Panc1 (cell line): ENCODE data around the gene ARHGEF12. TPM values are rescaled to one million over a fixed set of nuclear protein-coding genes. Genes with fewer than 3 reads are reported as not detected.

Experiments
- ATAC-seq: fragments of 200-7000 bp; cut with Tn5 transposase; 2 replicates; pipeline ENCODE4 v1.9.1; 2020; ENCODE audit warnings: mild to moderate bottlenecking, moderate library complexity
- BruUV-seq: library from RNA; stranded (reverse); fragments of 400-500 nt; replicated peaks from 2 replicates; lab custom pipeline; 2021; lab: Mats Ljungman, UMichigan
- CTCF ChIA-PET: fragments of 300-600 bp; sonication (Branson Sonifier 250); formaldehyde crosslinking; loops from one replicate; lab custom pipeline; 2022; ENCODE audit warnings: antibody characterized with exemption; lab: Charles Lee
- POLR2A ChIA-PET: fragments of 300-600 bp; sonication (Branson Sonifier 250); formaldehyde crosslinking; loops from one replicate; lab custom pipeline; 2022; ENCODE audit warnings: antibody characterized with exemption; lab: Charles Lee
- DNase-seq: peaks from one replicate; pipeline ENCODE4 v3.0.0-alpha.2; 2010; ENCODE audit warnings: low read depth, low spot score
- H3K27ac ChIP-seq: 2 replicates; pipeline ENCODE4 v1.5.1; 2011; ENCODE audit warnings: mild to moderate bottlenecking, low read length, inconsistent platforms
- H3K27me3 ChIP-seq: fragments of 200-500 bp; sonication (Bioruptor generic); 2 replicates; pipeline ENCODE4 v1.6.0; 2014; ENCODE audit warnings: low read length, inconsistent platforms; ENCODE audit not compliant: control insufficient read depth, insufficient read depth
- H3K36me3 ChIP-seq: fragments of 200-500 bp; sonication (Bioruptor generic); 2 replicates; pipeline ENCODE4 v1.5.1; 2014; ENCODE audit warnings: inconsistent platforms, mild to moderate bottlenecking, low read length, moderate library complexity; ENCODE audit not compliant: control insufficient read depth, insufficient read depth
- H3K4me1 ChIP-seq: 2 replicates; pipeline ENCODE4 v1.5.1; 2011; ENCODE audit warnings: inconsistent platforms, mild to moderate bottlenecking, low read length, moderate library complexity; ENCODE audit not compliant: control insufficient read depth, insufficient read depth
- H3K4me3 ChIP-seq, 2 experiments: 2 replicates each; pipeline ENCODE4 v1.5.1; 2011 to 2012; ENCODE audit warnings: low read depth in 2 of 2, low read length in 2 of 2, mild to moderate bottlenecking in 2 of 2, inconsistent platforms in 1 of 2, moderate library complexity in 1 of 2
- H3K9me3 ChIP-seq: fragments of 200-500 bp; sonication (Bioruptor generic); 2 replicates; pipeline ENCODE4 v1.5.1; 2014; ENCODE audit warnings: low read depth, mild to moderate bottlenecking, inconsistent platforms, low read length, moderate library complexity; ENCODE audit not compliant: control insufficient read depth, insufficient read depth
- POLR2AphosphoS5 ChIP-seq: IDR thresholded peaks from 2 replicates; pipeline ENCODE4 v1.6.1; 2012; ENCODE audit warnings: mild to moderate bottlenecking, low read depth, low read length, moderate library complexity
- SIN3A ChIP-seq: IDR thresholded peaks from 2 replicates; pipeline ENCODE4 v1.6.1; 2012; ENCODE audit warnings: low read depth, mild to moderate bottlenecking, low read length, moderate library complexity, borderline replicate concordance; ENCODE audit not compliant: insufficient read depth
- TCF7L2 ChIP-seq: IDR thresholded peaks from 2 replicates; pipeline ENCODE4 v1.6.1; 2011; ENCODE audit warnings: mild to moderate bottlenecking, low read depth, low read length, inconsistent platforms
- in situ Hi-C: cut with HindIII; loops from 2 replicates; pipeline ENCODE4 v1.10.0; 2016; ENCODE audit warnings: low sequenced_read_pairs, low pct_unique_long_range_greater_than_20kb
- intact Hi-C: fragments of 100-400 bp; cut with micrococcal nuclease; formaldehyde crosslinking; loops from one replicate; pipeline ENCODE4 v1.10.0; 2022; ENCODE audit not compliant: unreplicated experiment
- total RNA-seq: library from RNA; stranded (reverse); gene quantifications from one replicate; pipeline ENCODE4 v1.2.1, GENCODE V29; 2021; ENCODE audit not compliant: unreplicated experiment
- TF ChIP-seq, protein P1 (sequence below), 2 experiments: IDR thresholded peaks; 2 replicates each; pipeline ENCODE4 v1.6.1; 2011 to 2012; ENCODE audit warnings: low read depth in 2 of 2, control low read depth in 1 of 2, low read length in 1 of 2, mild to moderate bottlenecking in 1 of 2, moderate library complexity in 1 of 2; ENCODE audit not compliant: insufficient read depth in 1 of 2
- TF ChIP-seq, protein P2 (sequence below): fragments of 450-650 bp; IDR thresholded peaks from 2 replicates; pipeline ENCODE4 v1.5.1; 2017; ENCODE audit warnings: mild to moderate bottlenecking

The ARHGEF12 gene
- total RNA-seq, 1 experiment from 2014 or later = 182 TPM

DNA sequence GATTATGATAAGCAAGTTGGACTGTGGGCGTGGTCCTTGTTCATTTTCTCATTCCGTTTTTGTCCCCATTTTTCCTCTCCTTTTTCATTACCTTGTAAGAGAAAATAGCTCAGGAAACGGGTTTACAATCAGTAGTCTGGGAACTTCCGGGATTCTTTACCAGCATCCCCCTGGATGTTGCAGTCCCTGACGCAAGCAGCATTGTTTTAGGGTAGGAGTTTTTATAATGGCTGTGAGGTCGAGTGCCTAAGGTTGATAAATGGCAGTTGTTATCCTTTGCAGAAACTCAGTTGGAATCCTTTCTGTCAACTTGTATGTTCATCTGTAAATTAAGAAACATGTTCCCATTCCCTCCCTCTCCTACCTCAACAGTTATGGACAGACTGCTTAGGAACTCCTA is 68.3 kb downstream of the ARHGEF12 start:
- DNase-seq (no peak), ATAC-seq (no peak)
- intact Hi-C loops (no loop called here), in situ Hi-C loops (no loop called here)
- BruUV-seq = no TSS peak
- Histone ChIP-seq H3K27me3 (no peaks in the 10 kb centered on the region), H3K9me3 (no peaks in the 10 kb centered on the region), H3K4me1 (peaks cover 65% of the 10 kb centered on the region), H3K27ac (peak overlapping the region; percentile 99), H3K4me3 (no peak overlapping the region), H3K36me3 (no peaks in the 10 kb centered on the region)
- POLR2A ChIA-PET = interaction anchor here (0.6 kb wide), 1 partner anchor 56 kb away, joined by 11 read pairs; no protein-coding TSS in a partner anchor
- CTCF ChIA-PET = no interaction called here
- TF ChIP-seq POLR2AphosphoS5 (no peak), SIN3A (no peak), TCF7L2 (no peak)
- TF ChIP-seq, protein P1, sequence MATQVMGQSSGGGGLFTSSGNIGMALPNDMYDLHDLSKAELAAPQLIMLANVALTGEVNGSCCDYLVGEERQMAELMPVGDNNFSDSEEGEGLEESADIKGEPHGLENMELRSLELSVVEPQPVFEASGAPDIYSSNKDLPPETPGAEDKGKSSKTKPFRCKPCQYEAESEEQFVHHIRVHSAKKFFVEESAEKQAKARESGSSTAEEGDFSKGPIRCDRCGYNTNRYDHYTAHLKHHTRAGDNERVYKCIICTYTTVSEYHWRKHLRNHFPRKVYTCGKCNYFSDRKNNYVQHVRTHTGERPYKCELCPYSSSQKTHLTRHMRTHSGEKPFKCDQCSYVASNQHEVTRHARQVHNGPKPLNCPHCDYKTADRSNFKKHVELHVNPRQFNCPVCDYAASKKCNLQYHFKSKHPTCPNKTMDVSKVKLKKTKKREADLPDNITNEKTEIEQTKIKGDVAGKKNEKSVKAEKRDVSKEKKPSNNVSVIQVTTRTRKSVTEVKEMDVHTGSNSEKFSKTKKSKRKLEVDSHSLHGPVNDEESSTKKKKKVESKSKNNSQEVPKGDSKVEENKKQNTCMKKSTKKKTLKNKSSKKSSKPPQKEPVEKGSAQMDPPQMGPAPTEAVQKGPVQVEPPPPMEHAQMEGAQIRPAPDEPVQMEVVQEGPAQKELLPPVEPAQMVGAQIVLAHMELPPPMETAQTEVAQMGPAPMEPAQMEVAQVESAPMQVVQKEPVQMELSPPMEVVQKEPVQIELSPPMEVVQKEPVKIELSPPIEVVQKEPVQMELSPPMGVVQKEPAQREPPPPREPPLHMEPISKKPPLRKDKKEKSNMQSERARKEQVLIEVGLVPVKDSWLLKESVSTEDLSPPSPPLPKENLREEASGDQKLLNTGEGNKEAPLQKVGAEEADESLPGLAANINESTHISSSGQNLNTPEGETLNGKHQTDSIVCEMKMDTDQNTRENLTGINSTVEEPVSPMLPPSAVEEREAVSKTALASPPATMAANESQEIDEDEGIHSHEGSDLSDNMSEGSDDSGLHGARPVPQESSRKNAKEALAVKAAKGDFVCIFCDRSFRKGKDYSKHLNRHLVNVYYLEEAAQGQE (IDR thresholded peaks at IDR 0.05; ENCODE audit: insufficient read depth in 1 of 2, low read depth in 2 of 2, low read length in 1 of 2) = no peak
- TF ChIP-seq, protein P2, sequence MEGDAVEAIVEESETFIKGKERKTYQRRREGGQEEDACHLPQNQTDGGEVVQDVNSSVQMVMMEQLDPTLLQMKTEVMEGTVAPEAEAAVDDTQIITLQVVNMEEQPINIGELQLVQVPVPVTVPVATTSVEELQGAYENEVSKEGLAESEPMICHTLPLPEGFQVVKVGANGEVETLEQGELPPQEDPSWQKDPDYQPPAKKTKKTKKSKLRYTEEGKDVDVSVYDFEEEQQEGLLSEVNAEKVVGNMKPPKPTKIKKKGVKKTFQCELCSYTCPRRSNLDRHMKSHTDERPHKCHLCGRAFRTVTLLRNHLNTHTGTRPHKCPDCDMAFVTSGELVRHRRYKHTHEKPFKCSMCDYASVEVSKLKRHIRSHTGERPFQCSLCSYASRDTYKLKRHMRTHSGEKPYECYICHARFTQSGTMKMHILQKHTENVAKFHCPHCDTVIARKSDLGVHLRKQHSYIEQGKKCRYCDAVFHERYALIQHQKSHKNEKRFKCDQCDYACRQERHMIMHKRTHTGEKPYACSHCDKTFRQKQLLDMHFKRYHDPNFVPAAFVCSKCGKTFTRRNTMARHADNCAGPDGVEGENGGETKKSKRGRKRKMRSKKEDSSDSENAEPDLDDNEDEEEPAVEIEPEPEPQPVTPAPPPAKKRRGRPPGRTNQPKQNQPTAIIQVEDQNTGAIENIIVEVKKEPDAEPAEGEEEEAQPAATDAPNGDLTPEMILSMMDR = no peak

DNA sequence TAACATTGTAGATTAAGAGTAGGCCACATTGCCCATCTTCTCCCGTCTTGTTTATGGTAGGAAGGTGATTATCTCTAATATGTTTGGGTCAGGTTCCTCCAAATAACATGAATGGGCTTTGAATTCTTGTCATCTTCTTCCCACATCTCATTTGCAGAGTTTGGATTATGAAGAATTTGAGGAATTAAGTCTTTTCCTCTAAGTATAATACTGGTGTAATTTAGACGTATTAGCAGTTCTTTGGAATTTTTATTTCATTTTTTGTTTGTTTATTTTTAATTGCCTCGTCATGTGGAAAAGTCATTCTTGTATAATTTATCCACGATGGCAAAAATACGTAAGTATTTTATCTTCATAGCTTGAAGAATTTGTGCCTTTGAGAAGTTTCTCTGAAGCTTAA is 73.4 kb downstream of the ARHGEF12 start:
- no peak for ATAC-seq
- CTCF ChIA-PET = no interaction called here
- Histone ChIP-seq H3K27me3 (no peaks in the 10 kb centered on the region), H3K9me3 (no peaks in the 10 kb centered on the region), H3K4me1 (peaks cover 39% of the 10 kb centered on the region), H3K4me3 (no peak overlapping the region), H3K27ac (peak overlapping the region; percentile 54; the same call in 1 of the 2 replicates), H3K36me3 (no peaks in the 10 kb centered on the region)
- intact Hi-C loops = no loop called here
- POLR2A ChIA-PET = no interaction called here
- no peak for TF ChIP-seq TCF7L2
- TF ChIP-seq, protein P2 = no peak
- no peak for TF ChIP-seq POLR2AphosphoS5
- TF ChIP-seq, protein P1 (IDR thresholded peaks at IDR 0.05; ENCODE audit: insufficient read depth in 1 of 2, low read depth in 2 of 2, low read length in 1 of 2) = no peak
- no peak for TF ChIP-seq SIN3A
- DNase-seq = no peak
- no TSS peak for BruUV-seq
- in situ Hi-C loops = no loop called here
